ENCODE measurements around the gene DUSP28.

GRCh38 chr2:240572141-240573031, 12.2 kb downstream of the DUSP28 start:
- TF ChIP-seq CTCF (IDR thresholded peaks at IDR 0.05) (no peak), POLR2AphosphoS5 (IDR thresholded peaks at IDR 0.05) (no peak), POLR2A (IDR thresholded peaks at IDR 0.05) (no peak)
